K562 (cell line): ENCODE data around the gene IPO7. TPM values are rescaled to one million over a fixed set of nuclear protein-coding genes. Genes with fewer than 3 reads are reported as not detected.

Experiments
- ARID1B ChIP-seq: fragments of 450-650 bp; IDR thresholded peaks from 2 replicates; pipeline ENCODE4 v1.6.1; 2016; ENCODE audit warnings: antibody characterized with exemption, mild to moderate bottlenecking, inconsistent platforms
- BRD9 ChIP-seq: fragments of 450-650 bp; IDR thresholded peaks from 2 replicates; pipeline ENCODE4 v1.6.1; 2018; ENCODE audit warnings: low read depth; ENCODE audit not compliant: partially characterized antibody
- E2F5 ChIP-seq: sonication (generic); formaldehyde crosslinking; IDR thresholded peaks from 2 replicates; pipeline ENCODE4 v1.8.0; 2022; ENCODE audit warnings: mild to moderate bottlenecking, missing genetic modification reagents
- ETV1 ChIP-seq: fragments of 450-650 bp; conservative IDR thresholded peaks from 2 replicates; pipeline ENCODE4 v1.6.1; 2016; ENCODE audit warnings: missing genetic modification characterization, control low read depth, low read depth, missing compliant biosample characterization
- ETV6 ChIP-seq, 3 experiments: fragments of 150-350 bp in 1 of 3; sonication (generic) in 1 of 3; formaldehyde crosslinking in 1 of 3; IDR thresholded peaks; 2 replicates each; pipeline versions ENCODE4 v1.6.1 to v1.8.0; 2014 to 2022; ENCODE audit warnings: borderline replicate concordance in 2 of 3, low read depth in 2 of 3, antibody characterized with exemption in 1 of 3, low read length in 1 of 3, mild to moderate bottlenecking in 1 of 3, missing genetic modification reagents in 1 of 3
- HDAC2 ChIP-seq: fragments of 450-650 bp; IDR thresholded peaks from 2 replicates; pipeline ENCODE4 v1.6.1; 2016; ENCODE audit warnings: mild to moderate bottlenecking
- MIER1 ChIP-seq: fragments of 450-650 bp; IDR thresholded peaks from 2 replicates; pipeline ENCODE4 v1.6.1; 2016; ENCODE audit warnings: antibody characterized with exemption, mild to moderate bottlenecking, low read depth
- NR3C1 ChIP-seq: sonication (generic); formaldehyde crosslinking; IDR thresholded peaks from 2 replicates; pipeline ENCODE4 v1.8.1; 2022; ENCODE audit warnings: missing genetic modification reagents
- RBFOX2 ChIP-seq: fragments of 200-400 bp; formaldehyde crosslinking; IDR thresholded peaks from 2 replicates; pipeline ENCODE4 v1.6.1; 2017; ENCODE audit warnings: low read depth, mild to moderate bottlenecking, low read length, moderate library complexity
- SRSF3 ChIP-seq: fragments of 200-400 bp; formaldehyde crosslinking; IDR thresholded peaks from 2 replicates; pipeline ENCODE4 v1.6.1; 2016; ENCODE audit warnings: mild to moderate bottlenecking, low read length, moderate library complexity; ENCODE audit not compliant: insufficient read depth
- ZBTB1 ChIP-seq: sonication (generic); formaldehyde crosslinking; IDR thresholded peaks from 2 replicates; pipeline ENCODE4 v1.8.1; 2023; ENCODE audit warnings: missing genetic modification reagents, low read depth, mild to moderate bottlenecking, borderline replicate concordance
- ZBTB49 ChIP-seq: sonication (generic); formaldehyde crosslinking; IDR thresholded peaks from 2 replicates; pipeline ENCODE4 v1.8.0; 2022; ENCODE audit warnings: missing genetic modification reagents, mild to moderate bottlenecking, borderline replicate concordance
- ZFX ChIP-seq: sonication (generic); formaldehyde crosslinking; IDR thresholded peaks from 2 replicates; pipeline ENCODE4 v1.8.0; 2022; ENCODE audit warnings: mild to moderate bottlenecking, missing genetic modification reagents, moderate library complexity
- ZNF347 ChIP-seq: fragments of 450-650 bp; formaldehyde crosslinking; IDR thresholded peaks from 2 replicates; pipeline ENCODE4 v1.4.0; 2020; ENCODE audit warnings: low read depth, mild to moderate bottlenecking, moderate library complexity
- ZNF512 ChIP-seq: IDR thresholded peaks from 2 replicates; pipeline ENCODE4 v1.6.1; 2016; ENCODE audit warnings: missing genetic modification characterization, missing compliant biosample characterization
- ZNF717 ChIP-seq: fragments of 250-450 bp; sonication (Bioruptor Pico); IDR thresholded peaks from 2 replicates; pipeline ENCODE4 v1.5.0; 2021
- ZNF778 ChIP-seq: fragments of 450-650 bp; formaldehyde crosslinking; IDR thresholded peaks from 2 replicates; pipeline ENCODE4 v1.4.0; 2020; ENCODE audit warnings: mild to moderate bottlenecking, moderate library complexity
- polyA plus RNA-seq, 8 experiments: library from polyadenylated mRNA; depleted of rRNA in 4 of 8; stranded (reverse) in 5 of 8; unstranded in 3 of 8; fragments of >200 nt; fragmentation: Nextera tagmentation in 2 of 8; fragmentation: Illumina TruSeq in 1 of 8; extraction: Ambion mirVana in 2 of 8; extraction: Trizol in 1 of 8; gene quantifications; 2 replicates each; pipeline versions ENCODE4 v1.2.1 to v1.2.3, GENCODE V29; 2011 to 2014; ENCODE audit warnings: inconsistent platforms in 1 of 8, missing spikeins in 1 of 8
- total RNA-seq, 7 experiments: library from RNA; depleted of rRNA in 6 of 7; stranded (reverse); fragments of >200 nt in 6 of 7; fragmentation: Illumina TruSeq in 2 of 7; extraction: Trizol in 2 of 7; gene quantifications; 2 replicates each; pipeline versions ENCODE4 v1.2.1 to v1.2.3, GENCODE V29; 2011 to 2021; ENCODE audit warnings: low replicate concordance in 1 of 7
- TF ChIP-seq, protein P1 (sequence below): fragments of 450-650 bp; IDR thresholded peaks from 2 replicates; pipeline ENCODE4 v1.6.1; 2016; ENCODE audit warnings: mild to moderate bottlenecking

The IPO7 gene
- total and polyA plus RNA-seq, 9 of the 15 experiments (the other 6 are each of a cell fraction or from before 2014, with no cell fraction given), result 23.6 to 138 (median 110) TPM

DNA sequence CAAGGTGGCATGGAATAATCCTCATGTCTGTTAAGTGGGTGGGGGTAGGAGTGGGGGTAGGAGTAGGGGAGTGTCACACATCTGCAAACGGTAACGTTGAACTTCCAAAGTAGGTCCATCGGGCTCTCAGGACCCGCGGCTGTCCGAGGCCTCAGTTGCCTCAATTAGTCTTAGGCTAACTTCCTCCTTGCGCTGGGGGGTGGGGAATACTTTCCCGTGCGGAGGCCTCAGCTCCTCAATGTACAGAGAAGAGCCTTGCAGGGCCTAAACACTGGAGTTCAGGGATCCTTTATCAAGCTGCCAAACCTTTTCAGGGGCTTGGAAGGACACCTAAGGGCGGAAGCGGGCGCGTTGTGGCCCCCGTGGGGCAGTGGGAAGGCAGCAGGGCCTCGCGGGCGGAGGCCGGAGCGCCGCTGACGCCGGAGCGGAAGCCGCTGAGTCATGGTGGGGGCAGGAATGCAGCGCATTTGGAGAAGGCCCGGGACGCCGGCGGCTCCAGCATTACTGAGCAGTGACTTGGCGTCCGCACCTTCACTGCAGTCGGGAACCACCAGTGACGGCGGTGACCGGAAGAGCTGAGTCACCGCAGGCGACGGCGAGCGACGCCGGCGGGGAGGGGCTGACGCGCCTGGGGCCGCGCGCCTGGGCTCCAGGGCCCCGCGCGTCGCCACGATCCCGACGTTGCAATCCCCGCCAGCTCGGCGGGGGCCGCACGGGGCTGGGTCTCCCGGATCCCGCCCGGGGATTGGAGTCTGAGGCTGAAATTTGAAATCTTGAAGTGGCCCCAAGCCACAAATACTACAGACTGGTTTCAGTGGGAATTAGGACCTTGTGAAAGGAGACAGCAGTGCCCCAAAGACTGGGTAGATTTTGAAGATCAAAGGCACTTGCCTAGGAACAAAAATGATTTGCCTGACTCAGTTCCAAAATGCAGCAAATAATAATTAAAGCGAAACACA lies 20.2 kb upstream of the IPO7 start (continued):
- TF ChIP-seq, protein P1, sequence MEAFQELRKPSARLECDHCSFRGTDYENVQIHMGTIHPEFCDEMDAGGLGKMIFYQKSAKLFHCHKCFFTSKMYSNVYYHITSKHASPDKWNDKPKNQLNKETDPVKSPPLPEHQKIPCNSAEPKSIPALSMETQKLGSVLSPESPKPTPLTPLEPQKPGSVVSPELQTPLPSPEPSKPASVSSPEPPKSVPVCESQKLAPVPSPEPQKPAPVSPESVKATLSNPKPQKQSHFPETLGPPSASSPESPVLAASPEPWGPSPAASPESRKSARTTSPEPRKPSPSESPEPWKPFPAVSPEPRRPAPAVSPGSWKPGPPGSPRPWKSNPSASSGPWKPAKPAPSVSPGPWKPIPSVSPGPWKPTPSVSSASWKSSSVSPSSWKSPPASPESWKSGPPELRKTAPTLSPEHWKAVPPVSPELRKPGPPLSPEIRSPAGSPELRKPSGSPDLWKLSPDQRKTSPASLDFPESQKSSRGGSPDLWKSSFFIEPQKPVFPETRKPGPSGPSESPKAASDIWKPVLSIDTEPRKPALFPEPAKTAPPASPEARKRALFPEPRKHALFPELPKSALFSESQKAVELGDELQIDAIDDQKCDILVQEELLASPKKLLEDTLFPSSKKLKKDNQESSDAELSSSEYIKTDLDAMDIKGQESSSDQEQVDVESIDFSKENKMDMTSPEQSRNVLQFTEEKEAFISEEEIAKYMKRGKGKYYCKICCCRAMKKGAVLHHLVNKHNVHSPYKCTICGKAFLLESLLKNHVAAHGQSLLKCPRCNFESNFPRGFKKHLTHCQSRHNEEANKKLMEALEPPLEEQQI, result no peak
- TF ChIP-seq ARID1B (peak; percentile 80), ETV6 (IDR thresholded peaks at IDR 0.05; ENCODE audit: borderline replicate concordance in 1 of 2, low read depth in 2 of 2, low read length in 1 of 2) (no peak), ETV6 (CRISPR knock-in tag; IDR thresholded peaks at IDR 0.05; ENCODE audit: borderline replicate concordance) (no peak), ZNF778 (CRISPR knock-in tag) (no peak), E2F5 (peak; percentile 80; the same call in 1 of the 2 replicates), ZBTB1 (no peak), SRSF3 (no peak), ZNF512 (tag) (no peak), ZBTB49 (CRISPR knock-in tag) (no peak), RBFOX2 (peak; percentile 99), NR3C1 (CRISPR knock-in tag) (no peak), HDAC2 (0 out of 2 replicates have a peak, but pooled peaks have one; percentile 31), ZFX (peak; percentile 99), MIER1 (no peak), ETV1 (tag) (peak; percentile 94), ZNF717 (no peak), ZNF347 (CRISPR knock-in tag) (no peak), BRD9 (peak; percentile 77)
